Measurements from ENCODE around the gene SUPV3L1. TPM values are rescaled to one million over a fixed set of nuclear protein-coding genes. Genes with fewer than 3 reads are reported as not detected.

SUPV3L1 gene
- total and polyA plus RNA-seq, 11 donors: 24.7 to 80.3 (median 34.9) TPM

DNA sequence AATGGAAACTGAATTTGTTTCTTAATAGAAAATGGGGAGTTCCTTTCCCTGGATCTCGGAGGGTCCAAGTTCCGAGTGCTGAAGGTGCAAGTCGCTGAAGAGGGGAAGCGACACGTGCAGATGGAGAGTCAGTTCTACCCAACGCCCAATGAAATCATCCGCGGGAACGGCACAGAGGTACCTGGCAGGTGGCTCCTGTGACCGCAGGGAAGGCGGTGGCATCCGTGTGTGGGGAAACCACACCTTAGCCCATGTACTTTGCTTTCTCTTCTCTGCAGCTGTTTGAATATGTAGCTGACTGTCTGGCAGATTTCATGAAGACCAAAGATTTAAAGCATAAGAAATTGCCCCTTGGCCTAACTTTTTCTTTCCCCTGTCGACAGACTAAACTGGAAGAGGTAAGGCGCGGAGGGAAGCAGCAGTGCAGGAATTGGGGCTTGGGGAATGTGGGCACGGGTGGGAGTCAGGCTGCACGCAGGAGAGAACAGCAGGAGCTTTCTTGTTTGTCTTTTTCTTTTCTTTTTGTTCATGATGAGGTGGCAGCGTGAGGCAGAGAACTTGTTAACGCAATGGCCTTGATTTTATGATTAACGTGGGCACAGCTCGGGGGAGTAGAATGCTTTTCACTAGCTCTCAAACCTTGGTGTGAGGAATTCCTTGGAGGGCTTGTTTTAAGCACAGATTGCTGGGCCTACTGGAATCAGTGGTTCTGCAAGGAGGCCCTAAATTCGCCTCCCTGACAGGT is 52.9 kb downstream of the SUPV3L1 start:
- H3K9me3 ChIP-seq: no peaks in the 10 kb centered on the region
- no peaks in the 10 kb centered on the region for H3K36me3 ChIP-seq
- TF ChIP-seq CTCF (IDR thresholded peaks at IDR 0.05) (no peak), POLR2A (IDR thresholded peaks at IDR 0.05) (no peak)
- no peak overlapping the region for H3K27ac ChIP-seq
- no peaks in the 10 kb centered on the region for H3K27me3 ChIP-seq
- DNase-seq (no peak), ATAC-seq (no peak)
- WGBS, 4 donors: 78 to 92% (median 87%) methylated on average over 22 of the region's 22 CpGs
- peaks cover 0 to 22% (median 3%) of the 10 kb centered on the region in 12 donors for H3K4me1 ChIP-seq
- no peak overlapping the region for H3K4me3 ChIP-seq
- intact Hi-C loops (cut with DNase I): loop anchor here in 6 of 10 donors (10.0 kb wide), 2 partner anchors 272 to 402 kb away; partner anchors contain the start of gene FAM241B (in 2 of the 6)

DNA sequence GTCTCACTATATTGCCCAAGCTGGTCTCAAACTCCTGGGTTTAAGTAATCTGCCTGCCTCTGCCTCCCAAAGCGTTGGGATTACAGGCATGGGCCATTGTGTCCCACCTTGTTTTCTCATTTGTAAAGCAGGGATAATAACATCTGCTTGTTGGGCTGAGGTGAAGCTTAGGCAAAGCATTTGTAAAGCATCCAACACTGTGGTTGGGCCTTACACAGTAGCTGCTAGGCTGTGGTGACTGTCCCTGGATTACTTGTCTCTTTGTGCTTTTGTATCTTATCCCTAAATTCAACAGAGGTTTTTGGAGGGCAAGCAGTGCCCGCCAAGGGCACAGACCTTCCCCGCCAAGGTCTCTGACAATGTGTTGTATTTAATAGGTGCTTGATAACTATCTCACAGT is 54.4 kb downstream of the SUPV3L1 start:
- ATAC-seq: no peak
- Histone ChIP-seq H3K4me1 (peaks cover 0 to 13% (median 3%) of the 10 kb centered on the region in 12 donors), H3K36me3 (no peaks in the 10 kb centered on the region), H3K27ac (no peak overlapping the region), H3K9me3 (no peaks in the 10 kb centered on the region), H3K27me3 (no peaks in the 10 kb centered on the region), H3K4me3 (no peak overlapping the region)
- DNase-seq: no peak
- intact Hi-C loops (cut with DNase I): loop anchor here in 6 of 10 donors (10.0 kb wide), 2 partner anchors 270 to 400 kb away; partner anchors contain the start of gene FAM241B (in 2 of the 6)
- 94 to 97% (median 95%) methylated on average over 3 of the region's 3 CpGs for WGBS, 4 donors
- no peak for TF ChIP-seq CTCF (IDR thresholded peaks at IDR 0.05)
- no peak for TF ChIP-seq POLR2A (IDR thresholded peaks at IDR 0.05)

- WGBS, 4 donors: 18 to 24% (median 23%) methylated on average over 17 of the region's 17 CpGs
- Histone ChIP-seq H3K27me3 (no peaks in the 10 kb centered on the region), H3K4me1 (peaks cover 0 to 10% (median 3%) of the 10 kb centered on the region in 12 donors), H3K36me3 (no peaks in the 10 kb centered on the region), H3K4me3 (peak overlapping the region in 1 of 12 donors; percentile 16), H3K9me3 (no peaks in the 10 kb centered on the region), H3K27ac (no peak overlapping the region)
- intact Hi-C loops (cut with DNase I): loop anchor here (1.0 to 10.0 kb wide), 10 partner anchors 80 to 397 kb away; partner anchors contain the start of gene FAM241B (in 2 of the 10)
- DNase-seq (peak; percentile 82 to 92 (median 86)), ATAC-seq (peak; percentile 92 to 99 (median 98))
- TF ChIP-seq CTCF (IDR thresholded peaks at IDR 0.05) (peak; percentile 80 to 96 (median 92)), POLR2A (IDR thresholded peaks at IDR 0.05) (no peak)
These were observed 57.6 kb downstream of the SUPV3L1 start for GRCh38 chr10:69237528-69238159.

- DNase-seq (no peak), ATAC-seq (no peak)
- intact Hi-C loops (cut with DNase I): loop anchor here in 9 of 10 donors (2.0 to 10.0 kb wide), 9 partner anchors 78 to 396 kb away; partner anchors contain the start of gene FAM241B (in 2 of the 9)
- Histone ChIP-seq H3K4me3 (no peak overlapping the region), H3K27me3 (no peaks in the 10 kb centered on the region), H3K27ac (no peak overlapping the region), H3K9me3 (no peaks in the 10 kb centered on the region), H3K4me1 (peaks cover 0 to 10% (median 3%) of the 10 kb centered on the region in 12 donors), H3K36me3 (no peaks in the 10 kb centered on the region)
- 85 to 94% (median 90%) methylated on average over 5 of the region's 5 CpGs for whole genome bisulfite sequencing, 4 donors
- TF ChIP-seq CTCF (IDR thresholded peaks at IDR 0.05) (no peak), POLR2A (IDR thresholded peaks at IDR 0.05) (no peak)
These were observed 59.1 kb downstream of the SUPV3L1 start for GRCh38 chr10:69239136-69239535.
